HepG2 (cell line): ENCODE measurements around the gene B3GNT7. TPM values are rescaled to one million over a fixed set of nuclear protein-coding genes. Genes with fewer than 3 reads are reported as not detected.
A peak's percentile ranks its signal among the peaks of the same experiment; 100 is the strongest.

ENCODE experiments used
- AGO1 ChIP-seq: fragments of 200-400 bp; formaldehyde crosslinking; IDR thresholded peaks from 2 replicates; pipeline ENCODE4 v1.6.1; 2017; ENCODE audit warnings: mild to moderate bottlenecking, low read depth, low read length, moderate library complexity; ENCODE audit not compliant: poor library complexity, severe bottlenecking
- AKNA ChIP-seq: sonication (generic); formaldehyde crosslinking; IDR thresholded peaks from 2 replicates; pipeline ENCODE4 v1.4.0; 2020; ENCODE audit warnings: missing genetic modification reagents, borderline replicate concordance
- ATF3 ChIP-seq: sonication (generic); formaldehyde crosslinking; IDR thresholded peaks from 2 replicates; pipeline ENCODE4 v1.4.0; 2020; ENCODE audit warnings: missing genetic modification reagents
- GABPB1 ChIP-seq: IDR thresholded peaks from 2 replicates; pipeline ENCODE4 v1.6.1; 2016; ENCODE audit warnings: mild to moderate bottlenecking, missing genetic modification reagents, moderate library complexity, missing compliant biosample characterization
- GATAD1 ChIP-seq: IDR thresholded peaks from 2 replicates; pipeline ENCODE4 v1.6.1; 2016; ENCODE audit warnings: missing genetic modification reagents, missing compliant biosample characterization
- MTA1 ChIP-seq: sonication (generic); formaldehyde crosslinking; IDR thresholded peaks from 2 replicates; pipeline ENCODE4 v1.4.0; 2020; ENCODE audit warnings: missing genetic modification reagents, mild to moderate bottlenecking, borderline replicate concordance
- ZNF281 ChIP-seq: sonication (generic); formaldehyde crosslinking; IDR thresholded peaks from 2 replicates; pipeline ENCODE4 v1.4.0; 2020; ENCODE audit warnings: missing genetic modification reagents, borderline replicate concordance
- ZNF678 ChIP-seq: sonication (generic); formaldehyde crosslinking; IDR thresholded peaks from 2 replicates; pipeline ENCODE4 v1.4.0; 2020; ENCODE audit warnings: mild to moderate bottlenecking, missing genetic modification reagents
- polyA plus RNA-seq, 8 experiments: library from polyadenylated mRNA; depleted of rRNA in 3 of 8; stranded (reverse) in 7 of 8; unstranded in 1 of 8; fragments of >200 nt; fragmentation: Illumina TruSeq in 4 of 8; extraction: Trizol in 4 of 8; gene quantifications; 2 replicates each; pipeline versions ENCODE4 v1.2.1 to v1.2.3, GENCODE V29; 2011 to 2016; ENCODE audit warnings: low read depth in 4 of 8, missing spikeins in 1 of 8, mixed read lengths in 1 of 8; ENCODE audit not compliant: insufficient read depth in 1 of 8
- total RNA-seq, 5 experiments: library from RNA; depleted of rRNA; stranded (reverse); fragments of >200 nt; fragmentation: Illumina TruSeq; extraction: Trizol; gene quantifications; 2 replicates each; pipeline ENCODE4 v1.2.3, GENCODE V29; 2016; ENCODE audit warnings: low read depth in 1 of 5
- TF ChIP-seq, protein P1 (sequence below): sonication (generic); formaldehyde crosslinking; IDR thresholded peaks from 2 replicates; pipeline ENCODE4 v1.5.1; 2020; ENCODE audit warnings: mild to moderate bottlenecking, missing genetic modification reagents, borderline replicate concordance

The B3GNT7 gene
- total and polyA plus RNA-seq, 2 of the 13 experiments (the other 11 are each of a cell fraction or from before 2014, with no cell fraction given) = 0.04 to 0.24 TPM

GRCh38 chr2:231387904-231388724 lies 7.4 kb upstream of the B3GNT7 start (continued):
- no peak for TF ChIP-seq AKNA
- TF ChIP-seq ZNF281 (CRISPR knock-in tag) = peak; percentile 49; the same call in 1 of the 2 replicates
- TF ChIP-seq MTA1 (CRISPR knock-in tag) = peak; percentile 80; the same call in 1 of the 2 replicates
- peak; percentile 51; the same call in 1 of the 2 replicates for TF ChIP-seq GABPB1 (CRISPR knock-in tag)
- 0 out of 2 replicates have a peak, but pooled peaks have one; percentile 38 for TF ChIP-seq ZNF678 (CRISPR knock-in tag)
- TF ChIP-seq, protein P1, sequence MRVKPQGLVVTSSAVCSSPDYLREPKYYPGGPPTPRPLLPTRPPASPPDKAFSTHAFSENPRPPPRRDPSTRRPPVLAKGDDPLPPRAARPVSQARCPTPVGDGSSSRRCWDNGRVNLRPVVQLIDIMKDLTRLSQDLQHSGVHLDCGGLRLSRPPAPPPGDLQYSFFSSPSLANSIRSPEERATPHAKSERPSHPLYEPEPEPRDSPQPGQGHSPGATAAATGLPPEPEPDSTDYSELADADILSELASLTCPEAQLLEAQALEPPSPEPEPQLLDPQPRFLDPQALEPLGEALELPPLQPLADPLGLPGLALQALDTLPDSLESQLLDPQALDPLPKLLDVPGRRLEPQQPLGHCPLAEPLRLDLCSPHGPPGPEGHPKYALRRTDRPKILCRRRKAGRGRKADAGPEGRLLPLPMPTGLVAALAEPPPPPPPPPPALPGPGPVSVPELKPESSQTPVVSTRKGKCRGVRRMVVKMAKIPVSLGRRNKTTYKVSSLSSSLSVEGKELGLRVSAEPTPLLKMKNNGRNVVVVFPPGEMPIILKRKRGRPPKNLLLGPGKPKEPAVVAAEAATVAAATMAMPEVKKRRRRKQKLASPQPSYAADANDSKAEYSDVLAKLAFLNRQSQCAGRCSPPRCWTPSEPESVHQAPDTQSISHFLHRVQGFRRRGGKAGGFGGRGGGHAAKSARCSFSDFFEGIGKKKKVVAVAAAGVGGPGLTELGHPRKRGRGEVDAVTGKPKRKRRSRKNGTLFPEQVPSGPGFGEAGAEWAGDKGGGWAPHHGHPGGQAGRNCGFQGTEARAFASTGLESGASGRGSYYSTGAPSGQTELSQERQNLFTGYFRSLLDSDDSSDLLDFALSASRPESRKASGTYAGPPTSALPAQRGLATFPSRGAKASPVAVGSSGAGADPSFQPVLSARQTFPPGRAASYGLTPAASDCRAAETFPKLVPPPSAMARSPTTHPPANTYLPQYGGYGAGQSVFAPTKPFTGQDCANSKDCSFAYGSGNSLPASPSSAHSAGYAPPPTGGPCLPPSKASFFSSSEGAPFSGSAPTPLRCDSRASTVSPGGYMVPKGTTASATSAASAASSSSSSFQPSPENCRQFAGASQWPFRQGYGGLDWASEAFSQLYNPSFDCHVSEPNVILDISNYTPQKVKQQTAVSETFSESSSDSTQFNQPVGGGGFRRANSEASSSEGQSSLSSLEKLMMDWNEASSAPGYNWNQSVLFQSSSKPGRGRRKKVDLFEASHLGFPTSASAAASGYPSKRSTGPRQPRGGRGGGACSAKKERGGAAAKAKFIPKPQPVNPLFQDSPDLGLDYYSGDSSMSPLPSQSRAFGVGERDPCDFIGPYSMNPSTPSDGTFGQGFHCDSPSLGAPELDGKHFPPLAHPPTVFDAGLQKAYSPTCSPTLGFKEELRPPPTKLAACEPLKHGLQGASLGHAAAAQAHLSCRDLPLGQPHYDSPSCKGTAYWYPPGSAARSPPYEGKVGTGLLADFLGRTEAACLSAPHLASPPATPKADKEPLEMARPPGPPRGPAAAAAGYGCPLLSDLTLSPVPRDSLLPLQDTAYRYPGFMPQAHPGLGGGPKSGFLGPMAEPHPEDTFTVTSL (CRISPR knock-in tag) = 0 out of 2 replicates have a peak, but pooled peaks have one; percentile 34
- no peak for TF ChIP-seq ATF3 (CRISPR knock-in tag)
- TF ChIP-seq AGO1 = peak; percentile 41
- no peak for TF ChIP-seq GATAD1
